Measurements from ENCODE around the gene TRIM59. TPM values are rescaled to one million over a fixed set of nuclear protein-coding genes. Genes with fewer than 3 reads are reported as not detected.

Gene TRIM59
- total and polyA plus RNA-seq, 9 of the 15 experiments (the other 6 are each of a cell fraction or from before 2014, with no cell fraction given), result 16.8 to 101 (median 34.8) TPM

DNA sequence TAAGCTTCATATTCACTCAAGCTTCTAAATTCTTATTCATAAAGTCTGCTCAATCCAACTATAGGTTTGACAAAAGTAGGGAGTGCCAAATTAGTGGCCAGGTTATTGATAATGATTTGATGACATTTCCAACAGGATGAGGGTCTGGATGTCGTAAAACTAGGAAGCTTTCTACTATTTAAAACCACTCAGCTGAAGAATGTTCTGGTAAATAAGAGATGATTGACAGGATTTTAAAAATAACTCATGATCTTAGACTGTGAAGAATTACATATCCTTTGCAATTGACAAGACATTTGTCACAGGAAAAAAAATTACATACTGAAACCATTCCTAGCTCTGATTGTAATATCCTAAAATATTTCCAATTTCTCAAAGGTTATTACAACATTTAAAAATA lies 15.4 kb upstream of the TRIM59 start:
- CTCF ChIA-PET (ENCODE audit: low intra/inter-chr PET ratio), result no interaction called here
- H3K27ac ChIP-seq (ENCODE audit: extremely low read depth, low read depth, low read length), result no peak overlapping the region

DNA sequence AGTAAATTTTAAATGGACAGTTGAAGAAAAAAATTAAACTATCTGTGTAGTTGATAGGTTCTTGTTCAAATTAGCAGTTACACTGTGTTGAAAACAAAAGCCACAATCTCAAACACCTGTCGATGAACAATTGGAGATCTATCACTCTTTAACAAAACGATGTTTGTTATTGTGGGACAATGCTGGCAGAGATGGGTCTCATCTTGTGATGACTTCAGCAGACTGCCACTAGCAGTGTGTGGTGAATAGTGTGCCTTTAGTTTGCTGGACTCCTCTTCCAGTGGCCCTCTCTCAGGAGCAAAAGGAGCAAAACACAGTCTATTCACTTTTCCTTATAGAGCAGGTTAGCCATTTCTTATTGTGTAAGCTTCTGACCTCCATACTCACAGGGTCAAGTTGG lies 14.7 kb upstream of the TRIM59 start:
- FAIRE-seq (no peak), ATAC-seq (no peak), DNase-seq (ENCODE audit: extremely low read depth in 1 of 4, low spot score in 3 of 4) (no peak)
- Histone ChIP-seq H3K4me3 (no peak overlapping the region), H4K20me1 (replicated peaks; ENCODE audit: control insufficient read depth, insufficient read depth, low read length) (no peaks in the 10 kb centered on the region), H3K4me2 (ENCODE audit: insufficient read depth, low read length) (no peak overlapping the region), H3K9ac (ENCODE audit: insufficient read depth in 1 of 2, low read depth in 2 of 2, low read length in 2 of 2) (no peak overlapping the region), H3K27ac (ENCODE audit: extremely low read depth, low read depth, low read length) (no peak overlapping the region), H2AFZ (ENCODE audit: low read depth, low read length) (no peak overlapping the region), H3K27me3 (ENCODE audit: control insufficient read depth in 2 of 2, insufficient read depth in 2 of 2, low read length in 2 of 2) (no peaks in the 10 kb centered on the region), H3K9me1 (ENCODE audit: control insufficient read depth, insufficient read depth, low read length) (no peaks in the 10 kb centered on the region), H3K4me1 (replicated peaks in 1 of 2; ENCODE audit: control insufficient read depth in 2 of 2, insufficient read depth in 2 of 2, low read length in 2 of 2) (peaks cover 0 to 13% of the 10 kb centered on the region in 2 experiments; a peak in 4 of 5 replicates), H3K9me3 (replicated peaks; ENCODE audit: control insufficient read depth, insufficient read depth, low read depth, low read length) (no peaks in the 10 kb centered on the region), H3K79me2 (ENCODE audit: control insufficient read depth, insufficient read depth, low read length) (no peaks in the 10 kb centered on the region), H3K36me3 (ENCODE audit: control insufficient read depth, insufficient read depth, low read length) (no peaks in the 10 kb centered on the region)
- ChIA-PET CTCF (ENCODE audit: low intra/inter-chr PET ratio) (no interaction called here), POLR2A (interaction anchor here (1.1 kb wide), 1 partner anchor 14 kb away, joined by 6 read pairs; the partner anchor contains the start of gene TRIM59)
- in situ Hi-C loops (cut with MboI), result loop anchor here (25.0 kb wide), 1 partner anchor 577 kb away; no protein-coding TSS in a partner anchor
- intact Hi-C loops (cut with micrococcal nuclease), result no loop called here
- BruUV-seq (replicated peaks), result no TSS peak
- 12% methylated on average over 2 of the region's 2 CpGs for WGBS (ENCODE audit: insufficient coverage, low coverage, missing lambda C conversion rate)
- TF ChIP-seq NEUROD1 (IDR thresholded peaks at IDR 0.05; ENCODE audit: borderline replicate concordance, low read depth, low read length, partially characterized antibody) (no peak), IRF2 (CRISPR knock-in tag; IDR thresholded peaks at IDR 0.05) (no peak), MYBL2 (IDR thresholded peaks at IDR 0.05; ENCODE audit: low read depth) (no peak), MYBL2 (CRISPR knock-in tag; IDR thresholded peaks at IDR 0.05; ENCODE audit: borderline replicate concordance) (no peak), GTF2E2 (tag; IDR thresholded peaks at IDR 0.05) (no peak), RERE (CRISPR knock-in tag; IDR thresholded peaks at IDR 0.05; ENCODE audit: borderline replicate concordance) (no peak), HINFP (tag; conservative IDR thresholded peaks at IDR 0.05; ENCODE audit: low read depth) (no peak)

More for the DNA sequence above, 15.4 kb upstream of the TRIM59 start:
- Histone ChIP-seq H2AFZ (ENCODE audit: low read depth, low read length) (no peak overlapping the region), H4K20me1 (replicated peaks; ENCODE audit: control insufficient read depth, insufficient read depth, low read length) (no peaks in the 10 kb centered on the region), H3K4me1 (replicated peaks in 1 of 2; ENCODE audit: control insufficient read depth in 2 of 2, insufficient read depth in 2 of 2, low read length in 2 of 2) (peaks cover 0 to 8% of the 10 kb centered on the region in 2 experiments; a peak in 3 of 5 replicates), H3K9me1 (ENCODE audit: control insufficient read depth, insufficient read depth, low read length) (no peaks in the 10 kb centered on the region), H3K36me3 (ENCODE audit: control insufficient read depth, insufficient read depth, low read length) (no peaks in the 10 kb centered on the region), H3K9ac (ENCODE audit: insufficient read depth in 1 of 2, low read depth in 2 of 2, low read length in 2 of 2) (no peak overlapping the region), H3K27me3 (ENCODE audit: control insufficient read depth in 2 of 2, insufficient read depth in 2 of 2, low read length in 2 of 2) (no peaks in the 10 kb centered on the region), H3K4me3 (no peak overlapping the region), H3K79me2 (ENCODE audit: control insufficient read depth, insufficient read depth, low read length) (no peaks in the 10 kb centered on the region), H3K4me2 (ENCODE audit: insufficient read depth, low read length) (no peak overlapping the region), H3K9me3 (replicated peaks; ENCODE audit: control insufficient read depth, insufficient read depth, low read depth, low read length) (no peaks in the 10 kb centered on the region)
- POLR2A ChIA-PET, result interaction anchor here (0.6 to 1.1 kb wide), 2 partner anchors 15 to 704 kb away, joined by 3 to 6 read pairs; partner anchors contain the start of gene TRIM59
- no TSS peak for BruUV-seq (replicated peaks)
- TF ChIP-seq NUFIP1 (IDR thresholded peaks at IDR 0.05; ENCODE audit: partially characterized antibody) (no peak), ARNT (IDR thresholded peaks at IDR 0.05) (no peak), TAF15 (IDR thresholded peaks at IDR 0.05; ENCODE audit: low read depth, low read length) (no peak), ESRRB (CRISPR knock-in tag; IDR thresholded peaks at IDR 0.05; ENCODE audit: borderline replicate concordance) (no peak)
- FAIRE-seq (no peak), ATAC-seq (no peak), DNase-seq (ENCODE audit: extremely low read depth in 1 of 4, low spot score in 3 of 4) (no peak)
- 18% methylated on average over 1 of the region's 1 CpG for WGBS (ENCODE audit: insufficient coverage, low coverage, missing lambda C conversion rate)
- intact Hi-C loops (cut with micrococcal nuclease), result no loop called here
- in situ Hi-C loops (cut with MboI), result loop anchor here (25.0 kb wide), 1 partner anchor 578 kb away; no protein-coding TSS in a partner anchor
